ENCODE results near the gene EML4.
A peak's percentile ranks its signal among the peaks of the same experiment; 100 is the strongest.

The EML4 gene

GRCh38 chr2:42196070-42196402 lies 26.9 kb downstream of the EML4 start:
- DNase-seq (ENCODE audit: low read depth), result no peak
- TF ChIP-seq, protein P1, sequence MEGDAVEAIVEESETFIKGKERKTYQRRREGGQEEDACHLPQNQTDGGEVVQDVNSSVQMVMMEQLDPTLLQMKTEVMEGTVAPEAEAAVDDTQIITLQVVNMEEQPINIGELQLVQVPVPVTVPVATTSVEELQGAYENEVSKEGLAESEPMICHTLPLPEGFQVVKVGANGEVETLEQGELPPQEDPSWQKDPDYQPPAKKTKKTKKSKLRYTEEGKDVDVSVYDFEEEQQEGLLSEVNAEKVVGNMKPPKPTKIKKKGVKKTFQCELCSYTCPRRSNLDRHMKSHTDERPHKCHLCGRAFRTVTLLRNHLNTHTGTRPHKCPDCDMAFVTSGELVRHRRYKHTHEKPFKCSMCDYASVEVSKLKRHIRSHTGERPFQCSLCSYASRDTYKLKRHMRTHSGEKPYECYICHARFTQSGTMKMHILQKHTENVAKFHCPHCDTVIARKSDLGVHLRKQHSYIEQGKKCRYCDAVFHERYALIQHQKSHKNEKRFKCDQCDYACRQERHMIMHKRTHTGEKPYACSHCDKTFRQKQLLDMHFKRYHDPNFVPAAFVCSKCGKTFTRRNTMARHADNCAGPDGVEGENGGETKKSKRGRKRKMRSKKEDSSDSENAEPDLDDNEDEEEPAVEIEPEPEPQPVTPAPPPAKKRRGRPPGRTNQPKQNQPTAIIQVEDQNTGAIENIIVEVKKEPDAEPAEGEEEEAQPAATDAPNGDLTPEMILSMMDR (IDR thresholded peaks at IDR 0.05; ENCODE audit: low read depth, low read length, missing control alignments), result no peak
- H3K4me3 ChIP-seq (ENCODE audit: low read depth, low read length), result no peak overlapping the region

DNA sequence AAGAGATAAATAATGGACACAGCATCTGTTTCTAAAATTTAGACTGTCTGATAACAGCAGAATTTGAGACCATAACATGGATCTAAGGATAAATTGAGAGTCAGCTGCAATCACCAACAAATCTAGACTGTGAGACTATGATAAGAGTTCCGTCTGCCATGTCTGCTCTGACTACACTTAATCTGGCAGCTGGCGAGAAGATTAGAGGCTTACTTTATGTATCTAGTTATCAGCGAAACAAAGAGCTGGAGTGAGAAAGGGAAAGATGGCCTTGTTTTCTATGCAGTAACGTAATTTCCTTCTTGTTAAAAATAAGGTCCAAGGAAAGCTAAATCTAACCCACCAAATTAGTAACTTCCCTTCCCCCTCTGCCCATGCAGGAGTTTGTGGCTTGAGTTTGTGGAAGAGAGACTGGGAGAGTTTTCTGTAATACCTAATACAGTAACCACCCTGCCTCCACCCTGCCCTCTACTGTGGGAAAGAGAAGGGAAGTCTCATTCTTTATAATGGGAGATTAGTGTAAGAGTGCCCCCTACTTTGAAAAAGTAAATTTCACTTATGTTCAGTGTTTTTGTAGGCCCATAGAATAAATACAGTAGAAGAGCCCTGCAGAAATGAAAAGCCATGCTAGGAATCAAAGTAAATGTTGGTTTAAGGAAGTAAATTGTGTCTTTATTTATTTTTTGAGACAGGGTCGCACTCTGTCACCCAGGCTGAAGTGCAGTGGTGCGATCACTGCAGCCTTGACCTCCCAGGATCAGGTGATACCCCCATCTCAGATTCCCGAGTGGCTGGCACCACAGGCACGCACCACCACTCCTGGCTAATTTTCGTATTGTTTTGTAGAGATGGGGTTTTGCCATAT lies 27.5 kb downstream of the EML4 start:
- TF ChIP-seq, protein P1 (IDR thresholded peaks at IDR 0.05; ENCODE audit: low read depth, low read length, missing control alignments), result peak; percentile 44
- H3K4me3 ChIP-seq (ENCODE audit: low read depth, low read length), result no peak overlapping the region
- peak; percentile 12 for DNase-seq (ENCODE audit: low read depth)

GRCh38 chr2:42197792-42198191 lies 28.6 kb downstream of the EML4 start:
- DNase-seq (ENCODE audit: low read depth), result no peak
- TF ChIP-seq, protein P1 (IDR thresholded peaks at IDR 0.05; ENCODE audit: low read depth, low read length, missing control alignments), result no peak
- H3K4me3 ChIP-seq (ENCODE audit: low read depth, low read length), result no peak overlapping the region

DNA sequence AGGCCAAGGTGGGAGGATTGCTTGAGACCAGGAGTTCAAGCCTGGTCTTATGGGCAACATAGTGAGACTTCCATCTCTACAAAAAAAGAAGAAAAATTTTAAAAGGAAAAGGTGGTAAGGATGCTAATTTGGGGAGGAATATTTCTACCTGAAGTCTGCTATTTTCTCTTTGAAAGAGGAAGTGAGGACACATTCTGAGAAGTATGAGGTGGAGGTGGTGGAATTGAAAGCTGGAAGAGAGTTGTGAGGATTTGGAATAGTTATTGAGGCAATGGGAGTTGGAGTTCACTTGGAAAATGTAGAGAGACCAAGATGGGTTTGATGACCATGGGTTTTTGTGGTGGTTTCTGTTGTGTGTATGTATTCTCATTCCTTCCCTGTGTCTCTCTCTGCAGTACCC lies 29.3 kb downstream of the EML4 start:
- TF ChIP-seq, protein P1 (IDR thresholded peaks at IDR 0.05; ENCODE audit: low read depth, low read length, missing control alignments), result no peak
- DNase-seq (ENCODE audit: low read depth), result no peak
- H3K4me3 ChIP-seq (ENCODE audit: low read depth, low read length), result no peak overlapping the region

DNA sequence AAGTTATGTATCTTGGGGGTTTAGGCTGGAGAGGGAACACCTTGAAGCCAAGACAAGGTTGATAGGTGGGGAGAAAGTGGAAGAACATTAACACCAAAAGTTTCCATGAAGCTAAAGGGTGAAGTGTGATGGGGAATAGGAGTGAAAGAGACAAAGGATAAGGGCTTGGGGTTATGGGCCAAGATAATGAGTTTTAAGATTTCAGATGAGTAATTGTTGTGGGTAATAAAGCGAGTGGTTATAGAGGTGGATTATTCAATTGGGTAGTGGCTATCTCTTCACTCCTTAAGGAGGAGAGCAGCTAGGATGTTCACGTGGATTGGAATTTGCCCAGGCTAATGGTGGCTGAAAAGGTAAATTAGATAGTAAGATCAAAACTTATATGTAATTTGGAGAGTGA lies 29.8 kb downstream of the EML4 start:
- H3K4me3 ChIP-seq (ENCODE audit: low read depth, low read length), result no peak overlapping the region
- TF ChIP-seq, protein P1 (IDR thresholded peaks at IDR 0.05; ENCODE audit: low read depth, low read length, missing control alignments), result no peak
- DNase-seq (ENCODE audit: low read depth), result no peak

GRCh38 chr2:42199626-42200025 lies 30.5 kb downstream of the EML4 start:
- no peak for DNase-seq (ENCODE audit: low read depth)
- TF ChIP-seq, protein P1 (IDR thresholded peaks at IDR 0.05; ENCODE audit: low read depth, low read length, missing control alignments), result no peak

More at GRCh38 chr2:42199626-42200025, 30.5 kb downstream of the EML4 start:
- H3K4me3 ChIP-seq (ENCODE audit: low read depth, low read length), result no peak overlapping the region
